Neural crest cell (in vitro differentiated cells): Measurements from ENCODE around the gene ZFAND6. TPM values are rescaled to one million over a fixed set of nuclear protein-coding genes. Genes with fewer than 3 reads are reported as not detected.

ENCODE experiments used
- DNase-seq: peaks from one replicate; pipeline ENCODE4 v3.0.0; 2021; ENCODE audit warnings: low read depth, mixed read lengths, low spot score
- H3K27ac Mint-ChIP-seq: one replicate; pipeline ENCODE4 v1.8.0; 2021; ENCODE audit warnings: mild to moderate bottlenecking, mixed read lengths; ENCODE audit not compliant: unreplicated experiment
- H3K27me3 Mint-ChIP-seq: 2 replicates; pipeline ENCODE4 v1.8.0; 2021; ENCODE audit warnings: low read depth, mild to moderate bottlenecking, mixed read lengths
- H3K36me3 Mint-ChIP-seq: 2 replicates; pipeline ENCODE4 v1.8.0; 2021; ENCODE audit warnings: low read depth, mild to moderate bottlenecking, mixed read lengths
- H3K4me1 Mint-ChIP-seq: 2 replicates; pipeline ENCODE4 v1.8.0; 2021; ENCODE audit warnings: mixed read lengths
- H3K4me3 Mint-ChIP-seq: one replicate; pipeline ENCODE4 v1.8.0; 2021; ENCODE audit warnings: mild to moderate bottlenecking, mixed read lengths
- H3K9me3 Mint-ChIP-seq: 2 replicates; pipeline ENCODE4 v1.8.0; 2021; ENCODE audit warnings: mixed read lengths
- total RNA-seq: library from RNA; stranded (reverse); gene quantifications from 2 replicates; pipeline ENCODE4 v1.2.1, GENCODE V29; 2021
- TF ChIP-seq, protein P1 (sequence below): fragments of 200-600 bp; sonication (generic); conservative IDR thresholded peaks from 2 replicates; pipeline ENCODE4 v1.5.0; 2021; ENCODE audit warnings: antibody characterized with exemption, mild to moderate bottlenecking

ZFAND6 gene
- total RNA-seq, 1 donor from 2014 or later: 50.6 TPM

DNA sequence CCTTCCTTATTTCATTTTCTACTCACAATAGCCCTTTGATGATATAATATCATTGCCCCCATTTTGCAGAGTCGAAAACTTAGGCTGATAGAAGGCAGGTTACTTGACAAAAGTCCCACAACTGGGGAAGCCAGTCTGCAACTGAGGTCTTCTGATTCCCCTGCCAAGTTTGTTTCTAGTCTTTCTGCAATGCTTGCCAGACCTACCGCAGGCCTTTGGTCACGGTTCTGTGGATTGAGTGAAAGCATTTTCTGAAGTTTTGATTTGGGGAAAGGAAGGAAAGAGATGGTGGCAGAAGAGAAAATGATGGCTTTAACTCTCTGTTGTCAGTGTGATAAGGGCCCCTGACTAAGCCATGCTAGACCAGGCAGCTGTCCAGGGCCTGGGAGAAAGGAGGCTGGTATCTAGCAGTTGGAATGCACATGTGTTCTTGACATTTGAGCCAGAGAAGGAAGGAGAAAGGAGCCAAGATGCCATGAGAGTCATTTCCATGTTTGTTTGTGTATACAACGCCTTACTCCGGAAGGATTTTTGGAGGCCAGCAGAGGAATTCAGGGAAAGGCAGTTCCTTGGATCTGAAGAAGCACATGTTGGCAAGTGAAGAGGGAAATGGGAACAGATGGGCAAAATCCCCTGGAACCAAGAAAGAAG is 123.3 kb downstream of the ZFAND6 start:
- Mint-ChIP-seq H3K9me3 (no peaks in the 10 kb centered on the region), H3K27me3 (no peaks in the 10 kb centered on the region), H3K4me3 (no peak overlapping the region), H3K27ac (no peak overlapping the region), H3K4me1 (peaks cover 20% of the 10 kb centered on the region), H3K36me3 (peaks cover 14% of the 10 kb centered on the region)
- DNase-seq: no peak
- TF ChIP-seq, protein P1, sequence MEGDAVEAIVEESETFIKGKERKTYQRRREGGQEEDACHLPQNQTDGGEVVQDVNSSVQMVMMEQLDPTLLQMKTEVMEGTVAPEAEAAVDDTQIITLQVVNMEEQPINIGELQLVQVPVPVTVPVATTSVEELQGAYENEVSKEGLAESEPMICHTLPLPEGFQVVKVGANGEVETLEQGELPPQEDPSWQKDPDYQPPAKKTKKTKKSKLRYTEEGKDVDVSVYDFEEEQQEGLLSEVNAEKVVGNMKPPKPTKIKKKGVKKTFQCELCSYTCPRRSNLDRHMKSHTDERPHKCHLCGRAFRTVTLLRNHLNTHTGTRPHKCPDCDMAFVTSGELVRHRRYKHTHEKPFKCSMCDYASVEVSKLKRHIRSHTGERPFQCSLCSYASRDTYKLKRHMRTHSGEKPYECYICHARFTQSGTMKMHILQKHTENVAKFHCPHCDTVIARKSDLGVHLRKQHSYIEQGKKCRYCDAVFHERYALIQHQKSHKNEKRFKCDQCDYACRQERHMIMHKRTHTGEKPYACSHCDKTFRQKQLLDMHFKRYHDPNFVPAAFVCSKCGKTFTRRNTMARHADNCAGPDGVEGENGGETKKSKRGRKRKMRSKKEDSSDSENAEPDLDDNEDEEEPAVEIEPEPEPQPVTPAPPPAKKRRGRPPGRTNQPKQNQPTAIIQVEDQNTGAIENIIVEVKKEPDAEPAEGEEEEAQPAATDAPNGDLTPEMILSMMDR: no peak

DNA sequence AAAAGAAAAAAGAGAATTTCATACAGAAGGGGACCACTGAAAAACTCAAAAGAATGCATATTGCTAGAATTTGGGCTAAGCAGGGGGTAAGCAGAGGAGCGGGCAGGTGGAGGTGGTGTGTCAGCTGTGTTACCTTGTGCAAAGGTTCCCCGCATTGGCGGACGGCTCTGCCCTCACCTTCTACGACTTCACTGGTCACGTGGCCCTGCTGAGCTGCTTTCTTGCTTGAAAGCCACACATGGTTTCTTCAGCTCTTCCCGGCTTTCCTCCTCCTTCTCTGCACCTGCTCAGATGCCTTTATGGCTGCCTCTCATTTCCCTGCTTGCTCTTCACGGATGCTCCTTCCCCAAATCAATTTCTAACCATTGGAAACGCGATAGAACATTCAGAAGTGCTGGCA is 123.8 kb downstream of the ZFAND6 start:
- peak overlapping the region; percentile 1 for H3K27ac Mint-ChIP-seq
- DNase-seq: no peak
- no peak overlapping the region for H3K4me3 Mint-ChIP-seq
- H3K36me3 Mint-ChIP-seq: peaks cover 16% of the 10 kb centered on the region
- TF ChIP-seq, protein P1: no peak
- peaks cover 25% of the 10 kb centered on the region for H3K4me1 Mint-ChIP-seq
- H3K27me3 Mint-ChIP-seq: no peaks in the 10 kb centered on the region
- no peaks in the 10 kb centered on the region for H3K9me3 Mint-ChIP-seq

DNA sequence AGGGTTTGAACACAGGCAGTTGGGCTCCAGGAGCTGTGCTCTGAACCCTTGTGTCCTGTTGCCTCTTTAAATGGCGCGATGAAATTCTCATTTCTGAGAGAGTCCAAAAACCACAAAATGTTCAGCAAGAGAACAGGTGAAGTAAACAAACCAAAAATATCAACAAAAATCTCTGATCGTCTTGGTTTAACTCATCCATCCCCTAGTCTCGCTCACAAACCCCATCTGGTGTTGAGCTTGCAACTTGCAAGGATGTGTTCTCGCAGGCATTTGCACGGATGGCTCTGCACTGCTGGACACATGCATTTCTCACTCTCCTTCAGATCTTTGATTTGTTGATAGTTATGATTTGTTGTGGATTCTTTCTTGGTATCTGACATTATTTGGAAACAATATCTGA is 124.4 kb downstream of the ZFAND6 start:
- no peak overlapping the region for H3K4me3 Mint-ChIP-seq
- DNase-seq: peak; percentile 20
- H3K36me3 Mint-ChIP-seq: peaks cover 16% of the 10 kb centered on the region
- peaks cover 31% of the 10 kb centered on the region for H3K4me1 Mint-ChIP-seq
- H3K27ac Mint-ChIP-seq: no peak overlapping the region
- TF ChIP-seq, protein P1: peak; percentile 45
- H3K27me3 Mint-ChIP-seq: no peaks in the 10 kb centered on the region
- H3K9me3 Mint-ChIP-seq: no peaks in the 10 kb centered on the region

- Mint-ChIP-seq H3K27me3 (no peaks in the 10 kb centered on the region), H3K4me3 (no peak overlapping the region), H3K27ac (no peak overlapping the region), H3K36me3 (peaks cover 16% of the 10 kb centered on the region), H3K4me1 (peaks cover 34% of the 10 kb centered on the region), H3K9me3 (no peaks in the 10 kb centered on the region)
- DNase-seq: no peak
- TF ChIP-seq, protein P1: no peak
Observed at GRCh38 chr15:80184554-80184953, 125.1 kb downstream of the ZFAND6 start.

- Mint-ChIP-seq H3K4me3 (no peak overlapping the region), H3K4me1 (peaks cover 39% of the 10 kb centered on the region), H3K27me3 (no peaks in the 10 kb centered on the region), H3K36me3 (peaks cover 16% of the 10 kb centered on the region), H3K9me3 (no peaks in the 10 kb centered on the region), H3K27ac (no peak overlapping the region)
- TF ChIP-seq, protein P1: no peak
- no peak for DNase-seq
Observed at GRCh38 chr15:80185152-80185551, 125.7 kb downstream of the ZFAND6 start.
